Retinal pigment epithelial cell (primary cell): Measurements from ENCODE around the gene COQ9.
A peak's percentile ranks its signal among the peaks of the same experiment; 100 is the strongest.

Source experiments
- DNase-seq: peaks from one replicate; pipeline ENCODE4 v3.0.0-alpha.2; 2010; ENCODE audit warnings: low read depth
- H3K4me3 ChIP-seq: 2 replicates; pipeline ENCODE4 v1.5.1; 2011; ENCODE audit warnings: mild to moderate bottlenecking, low read length, control low read depth, moderate library complexity
- TF ChIP-seq, protein P1 (sequence below): conservative IDR thresholded peaks from 2 replicates; pipeline ENCODE4 v1.5.1; 2011; ENCODE audit warnings: low read depth, low read length, control low read depth, inconsistent platforms

Gene COQ9

DNA sequence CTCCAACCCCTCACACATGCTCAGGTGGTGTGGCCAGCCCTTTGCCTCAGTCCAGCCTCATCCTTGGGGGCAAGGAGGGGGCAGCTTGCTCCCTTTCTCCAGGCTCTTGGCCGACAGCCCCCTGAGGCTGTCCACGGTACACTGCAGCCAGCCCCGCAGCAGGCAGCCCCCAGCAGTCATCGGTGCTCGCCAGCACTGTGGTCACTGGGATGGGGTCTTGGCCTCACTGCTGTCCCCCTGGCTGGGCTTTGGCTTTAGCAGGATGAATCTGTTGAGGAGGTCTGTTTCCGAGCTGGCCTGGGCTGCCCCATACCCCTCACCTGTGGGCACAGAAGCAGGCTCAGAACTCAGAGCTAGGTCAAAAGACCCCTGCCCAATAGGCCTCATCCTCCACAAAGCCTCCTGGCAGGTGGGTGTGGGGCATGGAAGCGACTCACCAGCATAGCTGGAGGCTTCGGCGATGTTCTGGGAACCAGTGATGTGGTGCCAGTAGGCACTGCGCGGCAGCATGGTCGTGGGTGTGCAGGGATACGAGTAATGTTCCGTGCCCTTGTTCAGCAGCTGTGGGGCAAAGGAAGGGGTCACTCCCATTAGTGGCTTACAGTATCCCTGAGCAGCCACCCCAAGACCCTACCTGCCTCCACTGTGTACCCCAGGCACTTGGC is 26.0 kb downstream of the COQ9 start:
- TF ChIP-seq, protein P1, sequence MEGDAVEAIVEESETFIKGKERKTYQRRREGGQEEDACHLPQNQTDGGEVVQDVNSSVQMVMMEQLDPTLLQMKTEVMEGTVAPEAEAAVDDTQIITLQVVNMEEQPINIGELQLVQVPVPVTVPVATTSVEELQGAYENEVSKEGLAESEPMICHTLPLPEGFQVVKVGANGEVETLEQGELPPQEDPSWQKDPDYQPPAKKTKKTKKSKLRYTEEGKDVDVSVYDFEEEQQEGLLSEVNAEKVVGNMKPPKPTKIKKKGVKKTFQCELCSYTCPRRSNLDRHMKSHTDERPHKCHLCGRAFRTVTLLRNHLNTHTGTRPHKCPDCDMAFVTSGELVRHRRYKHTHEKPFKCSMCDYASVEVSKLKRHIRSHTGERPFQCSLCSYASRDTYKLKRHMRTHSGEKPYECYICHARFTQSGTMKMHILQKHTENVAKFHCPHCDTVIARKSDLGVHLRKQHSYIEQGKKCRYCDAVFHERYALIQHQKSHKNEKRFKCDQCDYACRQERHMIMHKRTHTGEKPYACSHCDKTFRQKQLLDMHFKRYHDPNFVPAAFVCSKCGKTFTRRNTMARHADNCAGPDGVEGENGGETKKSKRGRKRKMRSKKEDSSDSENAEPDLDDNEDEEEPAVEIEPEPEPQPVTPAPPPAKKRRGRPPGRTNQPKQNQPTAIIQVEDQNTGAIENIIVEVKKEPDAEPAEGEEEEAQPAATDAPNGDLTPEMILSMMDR = no peak
- no peak overlapping the region for H3K4me3 ChIP-seq
- no peak for DNase-seq

DNA sequence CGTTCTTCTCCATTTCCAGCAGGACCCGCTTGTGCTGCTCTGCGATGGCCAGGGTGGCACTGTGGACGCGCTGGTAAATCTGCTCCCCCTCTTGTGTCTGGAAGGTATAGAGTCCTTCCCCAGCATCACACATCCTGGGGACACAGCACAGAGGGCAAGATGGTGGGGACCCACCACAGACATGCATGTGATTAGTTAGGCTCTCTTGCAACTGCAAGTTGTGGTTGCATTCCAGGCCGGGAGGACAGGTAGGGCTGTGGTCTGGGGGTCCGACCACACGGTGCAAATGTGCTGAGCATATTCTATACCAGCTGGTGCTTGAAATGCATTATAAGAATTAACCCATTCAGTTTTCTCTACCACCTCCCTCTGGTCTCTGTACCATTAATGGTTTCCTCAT is 26.6 kb downstream of the COQ9 start:
- H3K4me3 ChIP-seq = no peak overlapping the region
- TF ChIP-seq, protein P1 = no peak

DNA sequence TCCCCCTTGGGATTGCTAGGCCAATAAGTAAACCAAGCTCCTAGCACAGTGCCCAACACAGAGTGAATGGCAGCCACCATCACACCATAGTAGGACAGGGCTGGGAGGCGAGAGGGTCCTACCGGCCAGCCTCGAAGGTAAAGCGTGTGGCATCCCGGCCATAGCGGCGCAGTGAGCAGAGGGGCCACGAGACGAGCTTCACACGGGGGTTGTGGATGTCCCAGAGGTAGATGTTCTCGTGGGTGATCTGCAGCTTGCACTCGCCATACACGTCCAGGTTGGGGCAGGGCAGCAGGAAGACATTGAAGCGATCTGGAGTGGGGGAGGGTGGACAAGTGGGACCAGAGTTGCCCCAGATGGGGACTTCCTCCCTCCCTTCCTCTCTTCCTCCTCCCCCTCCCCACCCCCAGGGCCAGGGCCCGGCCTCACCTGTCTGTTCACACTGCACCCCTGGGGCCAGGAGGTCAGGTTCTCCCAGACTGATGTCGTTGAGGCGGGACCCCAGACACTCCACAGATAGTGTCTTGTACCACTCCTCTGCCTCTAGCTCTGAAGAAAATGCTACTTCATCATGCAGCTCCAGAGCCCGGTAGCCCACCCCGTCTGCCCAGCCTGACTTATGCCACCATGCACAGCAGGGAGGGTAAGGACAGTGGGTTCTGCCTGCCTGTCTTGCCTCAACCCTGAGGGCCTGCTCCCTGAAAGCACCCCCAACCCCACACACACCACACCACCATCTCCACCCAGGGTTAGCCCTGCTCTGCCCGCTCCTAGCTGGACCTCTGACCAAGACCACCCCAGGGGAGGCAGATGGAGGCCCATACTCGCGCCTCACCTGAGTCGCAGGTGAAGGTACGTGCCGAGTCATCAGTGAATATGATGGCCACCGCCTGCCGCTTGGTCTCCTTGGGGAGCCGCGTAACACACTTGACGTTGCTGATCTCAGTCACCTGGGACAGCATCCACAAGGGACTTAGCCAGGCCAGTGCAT is 27.7 kb downstream of the COQ9 start:
- H3K4me3 ChIP-seq = no peak overlapping the region
- TF ChIP-seq, protein P1 = no peak
- no peak for DNase-seq

More for the DNA sequence above, 26.6 kb downstream of the COQ9 start:
- DNase-seq = no peak

DNA sequence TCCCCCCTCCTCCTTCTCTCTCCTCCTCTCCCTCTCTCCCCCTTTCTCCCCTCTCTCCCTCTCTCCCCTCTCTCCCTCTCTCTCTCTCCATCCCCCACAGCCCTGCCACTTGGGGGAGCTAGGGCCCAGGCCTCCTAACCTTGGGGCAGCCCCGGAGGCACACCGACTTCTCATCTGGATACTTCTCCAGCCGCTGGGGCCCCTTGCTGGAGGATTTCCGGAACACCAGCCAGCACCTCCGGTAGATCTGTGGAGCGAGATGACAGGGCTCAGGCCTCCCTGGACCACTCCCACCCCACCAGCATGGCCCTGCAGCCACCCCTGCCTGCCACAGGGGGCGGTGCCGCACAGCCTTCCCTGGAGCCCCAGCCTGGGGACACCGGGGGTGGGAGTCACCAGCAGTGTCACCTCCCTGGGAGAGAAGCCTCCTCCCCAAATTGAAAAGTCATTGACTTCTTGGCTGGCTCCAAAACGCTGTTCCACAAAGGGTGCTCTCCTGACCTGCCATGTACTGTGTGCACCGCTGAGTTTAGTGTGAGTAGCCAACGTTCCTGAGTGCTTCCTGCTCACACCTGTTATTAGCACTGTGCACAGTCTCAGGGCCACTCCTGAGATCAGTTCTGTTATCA is 28.5 kb downstream of the COQ9 start:
- TF ChIP-seq, protein P1 = peak; percentile 73
- no peak overlapping the region for H3K4me3 ChIP-seq
- DNase-seq = no peak

DNA sequence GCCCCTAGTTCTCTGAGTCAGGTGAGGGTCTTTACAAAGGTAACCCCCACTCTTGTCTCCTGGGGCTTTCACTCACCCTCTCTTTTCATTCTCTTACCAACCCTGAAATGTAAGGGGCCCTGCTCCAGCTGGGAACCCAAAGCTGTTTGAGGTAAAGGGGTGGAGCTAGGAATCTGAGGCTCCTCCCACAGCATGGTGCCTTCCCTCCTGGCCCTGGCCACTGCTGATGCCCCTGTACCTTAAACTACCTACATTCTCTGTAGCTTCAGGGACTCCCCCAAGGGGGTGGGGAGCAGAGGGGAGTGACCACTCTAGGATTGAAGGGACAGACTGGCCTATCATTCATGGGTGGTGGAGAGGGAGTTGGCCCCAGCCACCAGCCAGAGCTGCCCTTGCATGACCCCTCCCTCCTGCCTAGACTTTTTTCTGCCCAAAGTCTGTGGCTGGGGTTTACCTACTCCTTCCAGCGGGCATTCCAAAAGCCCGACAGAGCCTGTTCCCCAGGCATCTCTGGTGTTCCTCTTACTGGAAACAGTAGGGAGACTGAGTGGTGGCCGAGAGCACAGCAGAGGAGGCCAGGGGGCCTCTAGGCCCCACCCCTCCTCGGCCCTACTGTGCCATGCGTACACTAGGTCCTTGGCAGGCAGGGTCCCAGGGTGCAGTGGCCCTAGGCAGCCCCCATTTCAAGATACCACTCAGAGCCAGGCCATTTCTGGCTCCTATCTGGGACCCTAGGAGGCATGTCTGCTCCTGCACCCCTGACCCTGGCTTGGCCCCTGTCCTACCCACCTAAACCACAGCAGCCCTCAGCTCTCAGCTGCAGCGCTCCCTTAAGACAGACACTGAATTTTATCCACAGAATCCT is 29.5 kb downstream of the COQ9 start:
- DNase-seq = no peak
- TF ChIP-seq, protein P1 = no peak
- H3K4me3 ChIP-seq = no peak overlapping the region

DNA sequence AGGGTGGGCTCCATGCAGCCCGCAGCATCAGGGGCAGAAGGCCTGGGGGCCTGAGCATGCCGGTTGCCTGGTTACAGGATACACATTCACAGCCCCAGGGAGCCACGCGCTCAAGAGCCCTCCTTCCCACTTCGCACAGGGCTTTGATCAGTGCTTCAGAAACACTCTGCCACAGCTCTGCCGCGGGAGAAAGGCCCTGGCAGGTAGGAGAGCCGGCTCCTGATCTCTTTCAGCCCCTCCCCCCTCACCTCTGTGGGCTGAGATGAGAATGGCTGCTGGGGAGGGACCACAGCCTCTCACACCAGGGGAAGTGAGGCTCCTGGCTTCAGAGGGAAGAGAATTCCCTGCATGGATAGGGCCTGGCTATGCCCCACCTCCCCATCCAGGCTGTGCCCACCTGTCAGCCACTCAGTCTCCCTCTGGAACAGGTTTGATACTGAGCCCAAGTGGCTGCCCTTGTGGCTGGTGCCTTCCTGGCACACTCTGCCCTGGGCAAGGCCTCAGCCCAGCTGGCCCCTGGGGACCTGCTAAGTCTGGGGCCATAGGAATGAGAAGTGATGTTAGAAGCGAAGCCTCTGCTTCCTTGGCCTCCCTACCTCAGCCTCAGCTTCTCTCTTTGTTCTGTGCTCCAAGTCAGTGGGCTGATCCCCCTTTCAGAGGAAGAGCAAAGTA is 30.4 kb downstream of the COQ9 start:
- no peak for DNase-seq
- TF ChIP-seq, protein P1 = no peak
- no peak overlapping the region for H3K4me3 ChIP-seq
